ENCODE measurements around the gene ODAD4.
"Not testable (repeated sequence)": the region's sequence is repeated elsewhere in the genome, so short reads cannot be mapped to it uniquely, and the experiment has no call there.

ODAD4 gene

GRCh38 chr17:42010266-42010680 is 79.9 kb downstream of the ODAD4 start:
- peak in 1 of 2 donors; percentile 54 for DNase-seq

- DNase-seq: no peak
These were observed 80.6 kb downstream of the ODAD4 start for GRCh38 chr17:42010898-42011516.

- DNase-seq: not testable (repeated sequence)
These were observed 81.9 kb downstream of the ODAD4 start for GRCh38 chr17:42012363-42012762.

GRCh38 chr17:42013740-42014139 is 83.3 kb downstream of the ODAD4 start:
- DNase-seq: not testable (repeated sequence)
